WERI-Rb-1 (cell line): ENCODE data around the gene BRMS1.
"Not testable (repeated sequence)": the region's sequence is repeated elsewhere in the genome, so short reads cannot be mapped to it uniquely, and the experiment has no call there.

ENCODE experiments used
- DNase-seq: peaks from one replicate; pipeline ENCODE4 v3.0.0-alpha.2; 2020
- H3K27ac ChIP-seq: fragments of 250-450 bp; sonication (Bioruptor Pico); 2 replicates; pipeline ENCODE4 v1.5.1; 2020; ENCODE audit warnings: mild to moderate bottlenecking, moderate library complexity
- H3K27me3 ChIP-seq: fragments of 250-450 bp; sonication (Bioruptor Pico); 2 replicates; pipeline ENCODE4 v1.5.1; 2021; ENCODE audit warnings: mild to moderate bottlenecking, low read depth, moderate library complexity; ENCODE audit not compliant: insufficient read depth, severe bottlenecking
- H3K36me3 ChIP-seq: fragments of 250-450 bp; sonication (Bioruptor Pico); 2 replicates; pipeline ENCODE4 v1.5.1; 2020; ENCODE audit warnings: mild to moderate bottlenecking, moderate library complexity
- H3K4me3 ChIP-seq: 2 replicates; pipeline ENCODE4 v1.5.1; 2011; ENCODE audit warnings: low read depth, mild to moderate bottlenecking, control low read depth, low read length
- H3K9me3 ChIP-seq: fragments of 250-450 bp; sonication (Bioruptor Pico); 2 replicates; pipeline ENCODE4 v1.5.1; 2021; ENCODE audit warnings: mild to moderate bottlenecking, moderate library complexity; ENCODE audit not compliant: severe bottlenecking
- TF ChIP-seq, protein P1 (sequence below): IDR thresholded peaks from 2 replicates; pipeline ENCODE4 v1.5.1; 2011; ENCODE audit warnings: low read depth, mild to moderate bottlenecking, control low read depth, inconsistent platforms, low read length

Gene BRMS1

DNA sequence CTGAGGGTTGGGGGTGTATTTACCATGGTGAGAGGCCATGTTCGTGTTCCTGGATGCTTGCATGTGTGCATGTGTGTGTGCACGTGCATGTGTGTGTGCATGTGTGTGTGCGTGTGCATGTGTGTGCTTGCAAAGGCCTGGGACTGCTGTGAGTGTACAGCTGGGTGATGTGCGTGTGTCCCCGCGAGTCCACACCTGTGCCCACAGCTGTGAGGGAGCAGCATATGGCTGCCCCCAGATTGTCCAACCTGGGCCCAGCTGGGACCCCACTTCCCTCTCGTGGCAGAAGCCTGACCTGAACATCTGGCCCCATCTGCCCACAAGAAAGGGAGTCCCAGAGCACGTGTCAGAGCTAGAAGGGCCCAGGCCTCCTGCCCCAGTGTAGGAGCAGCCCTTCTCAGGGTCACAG, 19.6 kb downstream of the BRMS1 start:
- TF ChIP-seq, protein P1, sequence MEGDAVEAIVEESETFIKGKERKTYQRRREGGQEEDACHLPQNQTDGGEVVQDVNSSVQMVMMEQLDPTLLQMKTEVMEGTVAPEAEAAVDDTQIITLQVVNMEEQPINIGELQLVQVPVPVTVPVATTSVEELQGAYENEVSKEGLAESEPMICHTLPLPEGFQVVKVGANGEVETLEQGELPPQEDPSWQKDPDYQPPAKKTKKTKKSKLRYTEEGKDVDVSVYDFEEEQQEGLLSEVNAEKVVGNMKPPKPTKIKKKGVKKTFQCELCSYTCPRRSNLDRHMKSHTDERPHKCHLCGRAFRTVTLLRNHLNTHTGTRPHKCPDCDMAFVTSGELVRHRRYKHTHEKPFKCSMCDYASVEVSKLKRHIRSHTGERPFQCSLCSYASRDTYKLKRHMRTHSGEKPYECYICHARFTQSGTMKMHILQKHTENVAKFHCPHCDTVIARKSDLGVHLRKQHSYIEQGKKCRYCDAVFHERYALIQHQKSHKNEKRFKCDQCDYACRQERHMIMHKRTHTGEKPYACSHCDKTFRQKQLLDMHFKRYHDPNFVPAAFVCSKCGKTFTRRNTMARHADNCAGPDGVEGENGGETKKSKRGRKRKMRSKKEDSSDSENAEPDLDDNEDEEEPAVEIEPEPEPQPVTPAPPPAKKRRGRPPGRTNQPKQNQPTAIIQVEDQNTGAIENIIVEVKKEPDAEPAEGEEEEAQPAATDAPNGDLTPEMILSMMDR: no peak
- Histone ChIP-seq H3K9me3 (no peaks in the 10 kb centered on the region), H3K27ac (no peak overlapping the region), H3K4me3 (no peak overlapping the region), H3K36me3 (no peaks in the 10 kb centered on the region), H3K27me3 (no peaks in the 10 kb centered on the region)
- DNase-seq: no peak

DNA sequence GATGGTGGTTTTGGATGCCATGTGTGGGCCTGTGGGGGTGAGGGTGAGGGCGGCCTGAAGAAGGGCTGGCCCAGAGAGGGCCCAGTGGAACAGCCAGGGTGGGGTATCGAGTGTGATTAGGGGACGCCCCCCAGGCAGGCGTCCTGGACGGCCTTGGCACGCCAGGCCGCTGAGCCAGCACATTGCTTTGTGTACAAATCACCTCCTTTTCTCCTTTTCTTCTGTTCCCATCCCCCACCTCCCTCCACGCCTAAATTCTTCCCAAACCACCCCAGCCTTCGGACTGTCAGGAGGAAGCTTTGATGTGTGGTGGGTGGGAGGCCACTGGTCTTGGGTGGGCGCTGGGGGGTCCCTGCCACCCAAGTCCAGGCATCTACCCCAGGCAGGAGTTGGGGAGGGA, 20.2 kb downstream of the BRMS1 start:
- H3K27ac ChIP-seq: no peak overlapping the region
- TF ChIP-seq, protein P1: no peak
- H3K4me3 ChIP-seq: no peak overlapping the region
- no peaks in the 10 kb centered on the region for H3K36me3 ChIP-seq
- peaks cover 3% of the 10 kb centered on the region for H3K9me3 ChIP-seq
- no peak for DNase-seq
- no peaks in the 10 kb centered on the region for H3K27me3 ChIP-seq

DNA sequence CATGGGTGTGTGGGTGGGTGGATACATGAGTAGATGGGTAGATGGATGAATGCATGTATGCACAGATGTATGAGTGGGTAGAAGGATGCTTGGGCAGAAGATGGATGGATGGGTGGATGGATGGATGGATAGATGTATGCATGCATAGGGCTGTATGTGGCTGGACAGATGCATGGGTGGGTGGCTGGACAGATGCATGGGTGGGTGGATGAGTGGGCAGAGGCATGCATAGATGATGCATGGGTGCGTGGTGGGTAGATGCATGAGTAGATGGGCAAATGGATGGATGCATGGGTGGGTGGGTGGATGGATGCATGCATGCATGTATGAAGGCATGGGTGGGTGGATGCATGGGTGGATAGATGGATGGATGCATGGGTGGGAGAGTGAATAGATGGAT, 21.2 kb downstream of the BRMS1 start:
- Histone ChIP-seq H3K9me3 (peaks cover 3% of the 10 kb centered on the region), H3K27ac (no peak overlapping the region), H3K4me3 (no peak overlapping the region), H3K36me3 (no peaks in the 10 kb centered on the region), H3K27me3 (no peaks in the 10 kb centered on the region)
- no peak for DNase-seq
- TF ChIP-seq, protein P1: no peak

DNA sequence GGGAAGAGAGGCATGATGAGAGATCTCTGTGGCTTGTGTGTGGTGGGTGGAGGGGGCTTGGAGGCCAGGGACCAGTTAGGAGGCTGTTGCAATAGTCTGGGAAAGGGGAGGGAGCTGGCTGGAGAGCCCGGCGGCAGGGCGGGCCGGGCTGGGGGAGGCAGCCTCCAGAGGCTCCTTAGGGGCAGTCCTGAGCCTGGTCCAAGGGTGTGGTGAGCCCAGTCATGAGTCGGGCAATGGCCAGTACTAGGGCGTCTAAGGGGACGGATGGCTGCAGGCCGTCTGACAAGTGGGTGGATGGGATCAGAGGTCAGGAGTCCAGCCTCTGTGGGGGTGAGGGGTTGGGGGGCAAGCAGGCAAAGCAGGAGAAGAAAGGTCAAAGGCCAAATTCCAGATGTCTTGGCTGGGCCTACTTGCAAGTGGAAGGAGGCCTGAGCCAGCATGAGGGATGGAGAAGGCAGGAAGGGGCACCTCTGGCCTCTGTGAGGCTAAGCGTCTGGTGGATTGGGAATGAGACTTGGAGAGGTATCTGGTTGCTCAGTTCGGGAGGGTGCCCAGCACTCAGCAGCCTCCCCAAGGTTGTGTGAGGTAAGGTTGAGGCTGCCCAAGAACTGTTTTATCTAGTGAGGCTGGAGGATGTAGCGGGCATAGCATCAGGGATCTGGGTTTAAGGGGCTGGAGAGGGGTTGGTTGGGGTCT, 22.0 kb downstream of the BRMS1 start:
- no peak for DNase-seq
- no peaks in the 10 kb centered on the region for H3K27me3 ChIP-seq
- H3K9me3 ChIP-seq: peaks cover 3% of the 10 kb centered on the region
- H3K27ac ChIP-seq: no peak overlapping the region
- no peak overlapping the region for H3K4me3 ChIP-seq
- no peaks in the 10 kb centered on the region for H3K36me3 ChIP-seq
- TF ChIP-seq, protein P1: no peak

DNA sequence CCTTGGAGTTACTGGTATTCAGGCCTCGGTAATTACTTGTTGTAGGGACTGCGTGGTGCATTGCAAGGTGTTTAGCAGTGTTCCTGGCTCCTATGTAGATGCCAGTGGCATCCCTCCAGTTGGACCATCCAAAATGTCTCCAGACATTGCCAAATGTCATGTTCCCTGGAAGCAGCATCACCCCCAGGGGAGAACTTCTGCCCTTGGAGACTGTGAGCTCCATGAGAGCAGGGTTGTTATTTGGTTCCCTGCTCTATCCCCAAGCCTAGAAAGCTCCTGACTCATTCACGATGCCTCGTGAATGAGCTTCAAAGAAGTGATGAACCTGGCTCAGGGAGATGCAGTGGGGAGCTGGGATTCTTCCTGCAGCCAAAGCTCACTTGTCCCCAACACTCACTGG, 23.3 kb downstream of the BRMS1 start:
- Histone ChIP-seq H3K4me3 (no peak overlapping the region), H3K9me3 (peaks cover 3% of the 10 kb centered on the region), H3K36me3 (no peaks in the 10 kb centered on the region), H3K27me3 (no peaks in the 10 kb centered on the region), H3K27ac (no peak overlapping the region)
- TF ChIP-seq, protein P1: no peak
- no peak for DNase-seq

DNA sequence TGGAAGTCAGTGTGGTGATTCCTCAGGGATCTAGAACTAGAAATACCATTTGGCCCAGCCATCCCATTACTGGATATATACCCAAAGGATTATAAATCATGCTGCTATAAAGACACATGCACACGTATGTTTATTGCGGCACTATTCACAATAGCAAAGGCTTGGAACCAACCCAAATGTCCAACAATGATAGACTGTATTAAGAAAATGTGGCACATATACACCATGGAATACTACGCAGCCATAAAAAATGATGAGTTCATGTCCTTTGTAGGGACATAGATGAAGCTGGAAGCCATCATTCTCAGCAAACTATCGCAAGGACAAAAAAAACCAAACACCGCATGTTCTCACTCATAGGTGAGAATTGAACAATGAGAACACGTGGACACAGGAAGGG, 24.2 kb downstream of the BRMS1 start:
- H3K27me3 ChIP-seq, H3K9me3 ChIP-seq, H3K4me3 ChIP-seq: not testable (repeated sequence)

DNA sequence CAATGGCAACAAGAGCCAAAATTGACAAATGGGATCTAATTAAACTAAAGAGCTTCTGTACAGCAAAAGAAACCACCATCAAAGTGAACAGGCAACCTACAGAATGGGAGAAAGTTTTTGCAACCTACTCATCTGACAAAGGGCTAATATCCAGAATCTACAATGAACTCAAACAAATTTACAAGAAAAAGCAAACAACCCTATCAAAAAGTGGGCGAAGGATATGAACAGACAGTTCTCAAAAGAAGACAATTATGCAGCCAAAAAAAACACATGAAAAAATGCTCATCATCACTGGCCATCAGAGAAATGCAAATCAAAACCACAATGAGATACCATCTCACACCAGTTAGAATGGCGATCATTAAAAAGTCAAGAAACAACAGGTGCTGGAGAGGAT, 24.6 kb downstream of the BRMS1 start:
- not testable (repeated sequence) for H3K9me3 ChIP-seq, H3K27me3 ChIP-seq, H3K4me3 ChIP-seq, H3K36me3 ChIP-seq, H3K27ac ChIP-seq, DNase-seq

More for the DNA sequence above, 24.2 kb downstream of the BRMS1 start:
- H3K36me3 ChIP-seq, H3K27ac ChIP-seq, DNase-seq: not testable (repeated sequence)
